Ovary (tissue), 3 donors: ENCODE data around the gene PTAR1.
"Not testable (repeated sequence)": the region's sequence is repeated elsewhere in the genome, so short reads cannot be mapped to it uniquely, and the experiment has no call there.

ENCODE experiments used
- POLR2A ChIP-seq: fragments of 450-650 bp; IDR thresholded peaks from one replicate; pipeline ENCODE4 v1.6.1; 2017; ENCODE audit warnings: antibody characterized with exemption, mild to moderate bottlenecking, moderate library complexity
- TF ChIP-seq, protein P1 (sequence below), 3 donors: fragments of 450-650 bp in 2 of 3; fragments of 200-600 bp in 1 of 3; IDR thresholded peaks; one replicate each; pipeline versions ENCODE4 v1.5.1 to v1.8.0; 2016 to 2022; ENCODE audit warnings: antibody characterized with exemption in 3 of 3, mild to moderate bottlenecking in 1 of 3
- donor health status: DM: no; HTN: no; CAD: no.

DNA sequence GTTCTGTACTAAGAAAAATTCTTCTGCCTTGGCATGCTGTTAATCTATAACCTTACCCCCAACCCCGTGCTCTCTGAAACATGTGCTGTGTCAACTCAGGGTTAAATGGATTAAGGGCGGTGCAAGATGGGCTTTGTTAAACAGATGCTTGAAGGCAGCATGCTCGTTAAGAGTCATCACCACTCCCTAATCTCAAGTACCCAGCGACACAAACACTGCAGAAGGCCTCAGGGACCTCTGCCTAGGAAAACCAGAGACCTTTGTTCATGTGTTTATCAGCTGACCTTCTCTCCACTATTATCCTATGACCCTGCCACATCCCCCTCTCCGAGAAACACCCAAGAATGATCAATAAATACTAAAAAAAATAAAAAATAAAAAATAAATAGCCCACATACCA lies 40.2 kb upstream of the PTAR1 start:
- TF ChIP-seq, protein P1, sequence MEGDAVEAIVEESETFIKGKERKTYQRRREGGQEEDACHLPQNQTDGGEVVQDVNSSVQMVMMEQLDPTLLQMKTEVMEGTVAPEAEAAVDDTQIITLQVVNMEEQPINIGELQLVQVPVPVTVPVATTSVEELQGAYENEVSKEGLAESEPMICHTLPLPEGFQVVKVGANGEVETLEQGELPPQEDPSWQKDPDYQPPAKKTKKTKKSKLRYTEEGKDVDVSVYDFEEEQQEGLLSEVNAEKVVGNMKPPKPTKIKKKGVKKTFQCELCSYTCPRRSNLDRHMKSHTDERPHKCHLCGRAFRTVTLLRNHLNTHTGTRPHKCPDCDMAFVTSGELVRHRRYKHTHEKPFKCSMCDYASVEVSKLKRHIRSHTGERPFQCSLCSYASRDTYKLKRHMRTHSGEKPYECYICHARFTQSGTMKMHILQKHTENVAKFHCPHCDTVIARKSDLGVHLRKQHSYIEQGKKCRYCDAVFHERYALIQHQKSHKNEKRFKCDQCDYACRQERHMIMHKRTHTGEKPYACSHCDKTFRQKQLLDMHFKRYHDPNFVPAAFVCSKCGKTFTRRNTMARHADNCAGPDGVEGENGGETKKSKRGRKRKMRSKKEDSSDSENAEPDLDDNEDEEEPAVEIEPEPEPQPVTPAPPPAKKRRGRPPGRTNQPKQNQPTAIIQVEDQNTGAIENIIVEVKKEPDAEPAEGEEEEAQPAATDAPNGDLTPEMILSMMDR (IDR thresholded peaks at IDR 0.05): not testable (repeated sequence)
- TF ChIP-seq POLR2A: not testable (repeated sequence)
